K562 (cell line): ENCODE results near the gene HES4. TPM values are rescaled to one million over a fixed set of nuclear protein-coding genes. Genes with fewer than 3 reads are reported as not detected.

Source experiments
- ATAC-seq: fragments of 200-7000 bp; cut with Tn5 transposase; 3 replicates; pipeline ENCODE4 v1.9.1; 2020; ENCODE audit warnings: moderate library complexity
- BruUV-seq: library from RNA; stranded (reverse); fragments of 400-500 nt; replicated peaks from 2 replicates; lab custom pipeline; 2021; lab: Mats Ljungman, UMichigan
- CTCF ChIA-PET: fragments of 300-600 bp; formaldehyde crosslinking; extraction: SDS; loops from one replicate; lab custom pipeline; 2021; ENCODE audit warnings: low intra/inter-chr PET ratio; lab: Yijun Ruan, JAX
- POLR2A ChIA-PET: fragments of 300-600, 350-650 bp; sonication (Branson Sonifier 250); formaldehyde crosslinking; extraction: SDS; loops from one replicate; lab custom pipeline; 2021; ENCODE audit warnings: antibody characterized with exemption, inconsistent platforms; lab: Yijun Ruan, JAX
- DNase-seq, 4 experiments: peaks; one replicate each; pipeline versions ENCODE4 v3.0.0 to v3.0.0-alpha.2; 2011 to 2018; ENCODE audit warnings: low spot score in 3 of 4, mixed read lengths in 3 of 4; ENCODE audit errors: extremely low read depth in 1 of 4
- FAIRE-seq: peaks from 2 replicates; lab custom pipeline; 2011; peaks lifted over from hg19 to GRCh38; lab: Jason Lieb, UNC
- H2AFZ ChIP-seq: 2 replicates; pipeline ENCODE4 v1.6.0; 2011; ENCODE audit warnings: low read depth, low read length, control low read depth, inconsistent platforms
- H3K27ac ChIP-seq: fragments of 200-600 bp; 3 replicates; pipeline ENCODE4 v1.8.0; 2011; ENCODE audit warnings: low read depth, mild to moderate bottlenecking, control low read depth, inconsistent platforms, low read length, moderate library complexity, mixed read lengths; ENCODE audit errors: extremely low read depth
- H3K27me3 ChIP-seq, 2 experiments: fragments of 300-600 bp in 1 of 2; 2 replicates in 1 of 2; 3 replicates in 1 of 2; pipeline versions ENCODE4 v1.6.0 to v1.8.0; 2011; ENCODE audit warnings: inconsistent platforms in 2 of 2, low read length in 2 of 2, mild to moderate bottlenecking in 1 of 2, mixed read lengths in 1 of 2, moderate library complexity in 1 of 2; ENCODE audit not compliant: control insufficient read depth in 2 of 2, insufficient read depth in 2 of 2
- H3K36me3 ChIP-seq: fragments of 300-600 bp; 3 replicates; pipeline ENCODE4 v1.8.0; 2011; ENCODE audit warnings: mild to moderate bottlenecking, low read length, inconsistent platforms; ENCODE audit not compliant: control insufficient read depth, insufficient read depth
- H3K4me1 ChIP-seq, 2 experiments: fragments of 200-600 bp in 1 of 2; replicated peaks in 1 of 2; 2 replicates in 1 of 2; 3 replicates in 1 of 2; pipeline versions ENCODE4 v1.5.1 to v1.8.0; 2011; ENCODE audit warnings: inconsistent platforms in 2 of 2, low read length in 2 of 2, mild to moderate bottlenecking in 1 of 2, mixed read lengths in 1 of 2, moderate library complexity in 1 of 2; ENCODE audit not compliant: control insufficient read depth in 2 of 2, insufficient read depth in 2 of 2
- H3K4me2 ChIP-seq: 2 replicates; pipeline ENCODE4 v1.6.1; 2011; ENCODE audit warnings: low read length, control low read depth, inconsistent platforms, mixed read lengths; ENCODE audit not compliant: insufficient read depth
- H3K4me3 ChIP-seq: fragments of 200-600 bp; sonication (generic), shearing (Covaris generic); 2 replicates; pipeline ENCODE4 v1.5.1; 2016; ENCODE audit warnings: control low read depth, inconsistent platforms
- H3K79me2 ChIP-seq: fragments of 200-600 bp; 3 replicates; pipeline ENCODE4 v1.8.0; 2011; ENCODE audit warnings: low read length, inconsistent platforms; ENCODE audit not compliant: control insufficient read depth, insufficient read depth
- H3K9ac ChIP-seq, 2 experiments: 2 replicates each; pipeline versions ENCODE4 v1.6.0 to v1.6.1; 2011; ENCODE audit warnings: low read depth in 2 of 2, low read length in 2 of 2, control low read depth in 1 of 2, inconsistent platforms in 1 of 2, mild to moderate bottlenecking in 1 of 2, mixed read lengths in 1 of 2; ENCODE audit not compliant: insufficient read depth in 1 of 2
- H3K9me1 ChIP-seq: one replicate; pipeline ENCODE4 v1.6.0; 2011; ENCODE audit warnings: inconsistent platforms, mild to moderate bottlenecking, low read length, moderate library complexity; ENCODE audit not compliant: control insufficient read depth, insufficient read depth
- H3K9me3 ChIP-seq: replicated peaks from 2 replicates; pipeline ENCODE4 v1.5.1; 2011; ENCODE audit warnings: low read depth, low read length, inconsistent platforms; ENCODE audit not compliant: control insufficient read depth, insufficient read depth
- H4K20me1 ChIP-seq: replicated peaks from 2 replicates; pipeline ENCODE4 v1.6.1; 2011; ENCODE audit warnings: low read length, inconsistent platforms, mixed read lengths; ENCODE audit not compliant: control insufficient read depth, insufficient read depth
- CBFA2T3 ChIP-seq: fragments of 450-650 bp; IDR thresholded peaks from 2 replicates; pipeline ENCODE4 v1.6.1; 2017
- CBX2 ChIP-seq: fragments of 200-600 bp; sonication (generic); IDR thresholded peaks from one replicate; pipeline ENCODE4 v1.6.1; 2012; ENCODE audit warnings: mild to moderate bottlenecking, low read length, inconsistent platforms; ENCODE audit not compliant: insufficient read depth, poor library complexity, severe bottlenecking
- MCM7 ChIP-seq, 2 experiments: fragments of 450-650 bp; IDR thresholded peaks; 2 replicates each; pipeline ENCODE4 v1.6.1; 2016 to 2018
- MTA1 ChIP-seq: fragments of 450-650 bp; IDR thresholded peaks from 2 replicates; pipeline ENCODE4 v1.6.1; 2017; ENCODE audit warnings: borderline replicate concordance
- NCOA4 ChIP-seq: fragments of 450-650 bp; IDR thresholded peaks from 2 replicates; pipeline ENCODE4 v1.6.1; 2018; ENCODE audit warnings: mild to moderate bottlenecking; ENCODE audit not compliant: partially characterized antibody
- NRF1 ChIP-seq, 2 experiments: fragments of 450-650 bp; IDR thresholded peaks in 1 of 2; conservative IDR thresholded peaks in 1 of 2; 2 replicates each; pipeline ENCODE4 v1.6.1; 2014; ENCODE audit warnings: mild to moderate bottlenecking in 2 of 2
- POLR2G ChIP-seq: fragments of 200-400 bp; formaldehyde crosslinking; IDR thresholded peaks from 2 replicates; pipeline ENCODE4 v1.6.1; 2017; ENCODE audit warnings: low read depth, mild to moderate bottlenecking, antibody characterized with exemption, low read length, moderate library complexity
- ZBTB7A ChIP-seq: IDR thresholded peaks from 2 replicates; pipeline ENCODE4 v1.6.1; 2011; ENCODE audit warnings: low read depth, mild to moderate bottlenecking, low read length, moderate library complexity, borderline replicate concordance; ENCODE audit not compliant: control insufficient read depth
- ZNF224 ChIP-seq: sonication (generic); formaldehyde crosslinking; IDR thresholded peaks from 2 replicates; pipeline ENCODE4 v1.8.0; 2022; ENCODE audit warnings: mild to moderate bottlenecking, missing genetic modification reagents
- WGBS: fragments of 100-300 bp; shearing (Covaris generic); methylation state at CpG from one replicate; pipeline ENCODE4 v1.1.6; 2016; ENCODE audit warnings: low coverage, mixed read lengths; ENCODE audit not compliant: insufficient coverage; ENCODE audit errors: missing lambda C conversion rate; 5-methylcytosine and 5-hydroxymethylcytosine counted together
- in situ Hi-C: fragments of 300-500 bp; cut with MboI; formaldehyde crosslinking; loops from 4 replicates; pipeline ENCODE4 v1.15.0; 2018; ENCODE audit warnings: inconsistent platforms, mixed read lengths
- intact Hi-C: fragments of 100-400 bp; cut with micrococcal nuclease; formaldehyde crosslinking; loops from 2 replicates; pipeline ENCODE4 v1.14.2; 2022
- polyA plus RNA-seq, 8 experiments: library from polyadenylated mRNA; depleted of rRNA in 4 of 8; stranded (reverse) in 5 of 8; unstranded in 3 of 8; fragments of >200 nt; fragmentation: Nextera tagmentation in 2 of 8; fragmentation: Illumina TruSeq in 1 of 8; extraction: Ambion mirVana in 2 of 8; extraction: Trizol in 1 of 8; gene quantifications; 2 replicates each; pipeline versions ENCODE4 v1.2.1 to v1.2.3, GENCODE V29; 2011 to 2014; ENCODE audit warnings: inconsistent platforms in 1 of 8, missing spikeins in 1 of 8
- total RNA-seq, 7 experiments: library from RNA; depleted of rRNA in 6 of 7; stranded (reverse); fragments of >200 nt in 6 of 7; fragmentation: Illumina TruSeq in 2 of 7; extraction: Trizol in 2 of 7; gene quantifications; 2 replicates each; pipeline versions ENCODE4 v1.2.1 to v1.2.3, GENCODE V29; 2011 to 2021; ENCODE audit warnings: low replicate concordance in 1 of 7
- TF ChIP-seq, protein P1 (sequence below), 2 experiments: fragments of 450-650 bp in 1 of 2; IDR thresholded peaks; 2 replicates each; pipeline ENCODE4 v1.6.1; 2011 to 2017; ENCODE audit warnings: low read depth in 2 of 2, antibody characterized with exemption in 1 of 2, borderline replicate concordance in 1 of 2, low read length in 1 of 2, mild to moderate bottlenecking in 1 of 2, mixed read lengths in 1 of 2; ENCODE audit not compliant: control insufficient read depth in 1 of 2
- TF ChIP-seq, protein P2 (sequence below): sonication (generic); formaldehyde crosslinking; IDR thresholded peaks from 2 replicates; pipeline ENCODE4 v1.8.0; 2022; ENCODE audit warnings: mild to moderate bottlenecking, missing genetic modification reagents
- TF ChIP-seq, protein P3 (sequence below): fragments of 250-450 bp; sonication (Bioruptor Pico); IDR thresholded peaks from 2 replicates; pipeline ENCODE4 v1.8.0; 2022; ENCODE audit warnings: inconsistent platforms

HES4 gene
- total and polyA plus RNA-seq, 9 of the 15 experiments (the other 6 are each of a cell fraction or from before 2014, with no cell fraction given) = 0.21 to 43.7 (median 5.3) TPM; not detected in 2

DNA sequence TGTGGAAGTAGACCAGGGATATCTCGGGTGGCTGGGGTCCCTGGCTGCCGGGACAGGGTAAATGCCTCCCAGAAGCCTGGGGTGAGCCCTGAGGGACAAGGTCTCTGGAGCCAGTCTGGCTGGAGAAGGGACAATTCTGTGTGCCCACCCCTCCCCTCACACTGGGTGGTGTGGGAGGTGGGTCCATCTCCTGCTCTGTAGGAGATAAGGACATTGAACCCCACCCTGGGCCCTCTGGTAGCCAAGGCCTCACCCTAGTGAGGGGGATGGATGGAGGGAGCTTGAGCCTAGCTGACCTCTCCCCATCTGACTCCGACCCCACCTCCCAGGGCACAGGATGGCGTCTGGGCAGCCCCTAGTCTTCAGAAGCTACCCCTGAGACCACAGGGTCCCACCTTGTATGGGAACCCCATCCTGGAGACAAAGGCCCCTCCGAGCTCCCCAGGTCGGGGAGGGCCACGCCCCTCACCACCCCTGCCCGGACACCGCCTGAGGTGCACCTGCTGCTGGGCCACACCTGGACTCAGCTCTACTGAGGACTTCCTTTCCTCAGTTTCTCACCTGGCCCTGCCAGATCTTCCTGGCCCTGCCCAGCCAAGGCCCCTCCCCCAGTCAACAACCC is 24.4 kb upstream of the HES4 start:
- Histone ChIP-seq H3K27me3 (no peaks in the 10 kb centered on the region), H2AFZ (no peak overlapping the region), H3K9ac (peak overlapping the region in 1 of 2 experiments; percentile 88; a peak in 2 of 4 replicates), H3K4me1 (peaks cover 29 to 80% of the 10 kb centered on the region in 2 experiments), H3K79me2 (peaks cover 40% of the 10 kb centered on the region), H3K36me3 (peaks cover 58% of the 10 kb centered on the region; the same call in 2 of the 3 replicates), H3K27ac (no peak overlapping the region; the same call in 2 of the 3 replicates), H3K4me2 (peak overlapping the region; percentile 48), H3K9me1 (peaks cover 12% of the 10 kb centered on the region), H4K20me1 (peaks cover 22% of the 10 kb centered on the region), H3K4me3 (no peak overlapping the region), H3K9me3 (no peaks in the 10 kb centered on the region)
- CTCF ChIA-PET = no interaction called here
- POLR2A ChIA-PET = interaction anchor here (0.6 to 1.3 kb wide), 6 partner anchors 9 to 384 kb away, joined by 3 to 4 read pairs (median 3); partner anchors contain the start of genes PLEKHN1 and UBE2J2
- BruUV-seq = no TSS peak
- no peak for ATAC-seq
- DNase-seq = peak in 3 of 4 experiments; percentile 42 to 71 (median 46)
- WGBS = 78% methylated on average over 7 of the region's 9 CpGs
- peak; percentile 65 for FAIRE-seq
- intact Hi-C loops = loop anchor here (5.0 kb wide), 1 partner anchor 38 kb away; no protein-coding TSS in a partner anchor
- in situ Hi-C loops = no loop called here
- TF ChIP-seq ZNF224 = no peak
- peak; percentile 36; the same call in 1 of the 2 replicates for TF ChIP-seq ZBTB7A
- TF ChIP-seq, protein P1, sequence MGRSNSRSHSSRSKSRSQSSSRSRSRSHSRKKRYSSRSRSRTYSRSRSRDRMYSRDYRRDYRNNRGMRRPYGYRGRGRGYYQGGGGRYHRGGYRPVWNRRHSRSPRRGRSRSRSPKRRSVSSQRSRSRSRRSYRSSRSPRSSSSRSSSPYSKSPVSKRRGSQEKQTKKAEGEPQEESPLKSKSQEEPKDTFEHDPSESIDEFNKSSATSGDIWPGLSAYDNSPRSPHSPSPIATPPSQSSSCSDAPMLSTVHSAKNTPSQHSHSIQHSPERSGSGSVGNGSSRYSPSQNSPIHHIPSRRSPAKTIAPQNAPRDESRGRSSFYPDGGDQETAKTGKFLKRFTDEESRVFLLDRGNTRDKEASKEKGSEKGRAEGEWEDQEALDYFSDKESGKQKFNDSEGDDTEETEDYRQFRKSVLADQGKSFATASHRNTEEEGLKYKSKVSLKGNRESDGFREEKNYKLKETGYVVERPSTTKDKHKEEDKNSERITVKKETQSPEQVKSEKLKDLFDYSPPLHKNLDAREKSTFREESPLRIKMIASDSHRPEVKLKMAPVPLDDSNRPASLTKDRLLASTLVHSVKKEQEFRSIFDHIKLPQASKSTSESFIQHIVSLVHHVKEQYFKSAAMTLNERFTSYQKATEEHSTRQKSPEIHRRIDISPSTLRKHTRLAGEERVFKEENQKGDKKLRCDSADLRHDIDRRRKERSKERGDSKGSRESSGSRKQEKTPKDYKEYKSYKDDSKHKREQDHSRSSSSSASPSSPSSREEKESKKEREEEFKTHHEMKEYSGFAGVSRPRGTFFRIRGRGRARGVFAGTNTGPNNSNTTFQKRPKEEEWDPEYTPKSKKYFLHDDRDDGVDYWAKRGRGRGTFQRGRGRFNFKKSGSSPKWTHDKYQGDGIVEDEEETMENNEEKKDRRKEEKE (IDR thresholded peaks at IDR 0.05; ENCODE audit: borderline replicate concordance in 1 of 2, control insufficient read depth in 1 of 2, low read depth in 2 of 2, low read length in 1 of 2) = no peak
- TF ChIP-seq, protein P2, sequence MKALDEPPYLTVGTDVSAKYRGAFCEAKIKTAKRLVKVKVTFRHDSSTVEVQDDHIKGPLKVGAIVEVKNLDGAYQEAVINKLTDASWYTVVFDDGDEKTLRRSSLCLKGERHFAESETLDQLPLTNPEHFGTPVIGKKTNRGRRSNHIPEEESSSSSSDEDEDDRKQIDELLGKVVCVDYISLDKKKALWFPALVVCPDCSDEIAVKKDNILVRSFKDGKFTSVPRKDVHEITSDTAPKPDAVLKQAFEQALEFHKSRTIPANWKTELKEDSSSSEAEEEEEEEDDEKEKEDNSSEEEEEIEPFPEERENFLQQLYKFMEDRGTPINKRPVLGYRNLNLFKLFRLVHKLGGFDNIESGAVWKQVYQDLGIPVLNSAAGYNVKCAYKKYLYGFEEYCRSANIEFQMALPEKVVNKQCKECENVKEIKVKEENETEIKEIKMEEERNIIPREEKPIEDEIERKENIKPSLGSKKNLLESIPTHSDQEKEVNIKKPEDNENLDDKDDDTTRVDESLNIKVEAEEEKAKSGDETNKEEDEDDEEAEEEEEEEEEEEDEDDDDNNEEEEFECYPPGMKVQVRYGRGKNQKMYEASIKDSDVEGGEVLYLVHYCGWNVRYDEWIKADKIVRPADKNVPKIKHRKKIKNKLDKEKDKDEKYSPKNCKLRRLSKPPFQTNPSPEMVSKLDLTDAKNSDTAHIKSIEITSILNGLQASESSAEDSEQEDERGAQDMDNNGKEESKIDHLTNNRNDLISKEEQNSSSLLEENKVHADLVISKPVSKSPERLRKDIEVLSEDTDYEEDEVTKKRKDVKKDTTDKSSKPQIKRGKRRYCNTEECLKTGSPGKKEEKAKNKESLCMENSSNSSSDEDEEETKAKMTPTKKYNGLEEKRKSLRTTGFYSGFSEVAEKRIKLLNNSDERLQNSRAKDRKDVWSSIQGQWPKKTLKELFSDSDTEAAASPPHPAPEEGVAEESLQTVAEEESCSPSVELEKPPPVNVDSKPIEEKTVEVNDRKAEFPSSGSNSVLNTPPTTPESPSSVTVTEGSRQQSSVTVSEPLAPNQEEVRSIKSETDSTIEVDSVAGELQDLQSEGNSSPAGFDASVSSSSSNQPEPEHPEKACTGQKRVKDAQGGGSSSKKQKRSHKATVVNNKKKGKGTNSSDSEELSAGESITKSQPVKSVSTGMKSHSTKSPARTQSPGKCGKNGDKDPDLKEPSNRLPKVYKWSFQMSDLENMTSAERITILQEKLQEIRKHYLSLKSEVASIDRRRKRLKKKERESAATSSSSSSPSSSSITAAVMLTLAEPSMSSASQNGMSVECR = no peak
- no peak for TF ChIP-seq NCOA4
- TF ChIP-seq CBX2 = no peak
- TF ChIP-seq MCM7 (IDR thresholded peaks at IDR 0.05) = no peak
- TF ChIP-seq, protein P3, sequence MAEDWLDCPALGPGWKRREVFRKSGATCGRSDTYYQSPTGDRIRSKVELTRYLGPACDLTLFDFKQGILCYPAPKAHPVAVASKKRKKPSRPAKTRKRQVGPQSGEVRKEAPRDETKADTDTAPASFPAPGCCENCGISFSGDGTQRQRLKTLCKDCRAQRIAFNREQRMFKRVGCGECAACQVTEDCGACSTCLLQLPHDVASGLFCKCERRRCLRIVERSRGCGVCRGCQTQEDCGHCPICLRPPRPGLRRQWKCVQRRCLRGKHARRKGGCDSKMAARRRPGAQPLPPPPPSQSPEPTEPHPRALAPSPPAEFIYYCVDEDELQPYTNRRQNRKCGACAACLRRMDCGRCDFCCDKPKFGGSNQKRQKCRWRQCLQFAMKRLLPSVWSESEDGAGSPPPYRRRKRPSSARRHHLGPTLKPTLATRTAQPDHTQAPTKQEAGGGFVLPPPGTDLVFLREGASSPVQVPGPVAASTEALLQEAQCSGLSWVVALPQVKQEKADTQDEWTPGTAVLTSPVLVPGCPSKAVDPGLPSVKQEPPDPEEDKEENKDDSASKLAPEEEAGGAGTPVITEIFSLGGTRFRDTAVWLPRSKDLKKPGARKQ = no peak
- TF ChIP-seq NRF1 (conservative IDR thresholded peaks at IDR 0.05 in 1 of 2, IDR thresholded peaks at IDR 0.05 in 1 of 2) = no peak
- no peak for TF ChIP-seq POLR2G
- no peak for TF ChIP-seq MTA1
- peak; percentile 38 for TF ChIP-seq CBFA2T3
